ENCODE data around the gene NLRP7. TPM values are rescaled to one million over a fixed set of nuclear protein-coding genes. Genes with fewer than 3 reads are reported as not detected.

NLRP7 gene
- total and polyA plus RNA-seq, 4 donors = 0.06 TPM; not detected in 3

DNA sequence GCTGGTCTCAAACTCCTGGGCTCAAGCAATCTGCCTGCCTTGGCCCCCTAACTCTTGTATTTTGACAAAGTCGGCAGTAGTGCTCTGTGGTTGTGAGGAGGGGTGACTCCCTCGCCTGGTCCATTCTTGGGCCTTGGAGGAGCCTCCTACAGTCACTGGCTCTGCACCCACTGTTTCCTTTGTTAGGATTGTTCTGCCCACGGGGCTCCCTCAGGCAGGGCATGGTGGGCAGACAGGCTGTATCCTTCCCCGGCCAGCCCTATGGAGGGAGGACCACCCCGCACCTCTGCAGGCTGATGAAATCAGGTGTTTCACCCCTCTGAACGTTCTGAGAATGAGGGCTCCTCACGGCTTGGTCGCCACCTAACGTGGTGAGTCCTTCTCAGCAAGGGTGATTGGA is 64.1 kb downstream of the NLRP7 start:
- DNase-seq = no peak
- Histone ChIP-seq H3K9me3 (ENCODE audit: control insufficient read depth in 4 of 4, insufficient read depth in 3 of 4, low read length in 3 of 4) (peaks cover 0 to 2% (median 0%) of the 10 kb centered on the region in 4 donors), H3K9ac (ENCODE audit: insufficient read depth in 1 of 2, low read length in 2 of 2) (no peak overlapping the region), H3K36me3 (ENCODE audit: control insufficient read depth in 4 of 4, insufficient read depth in 4 of 4, low read length in 4 of 4) (no peaks in the 10 kb centered on the region), H3K4me3 (no peak overlapping the region), H3K27me3 (ENCODE audit: control insufficient read depth in 3 of 3, insufficient read depth in 3 of 3, low read length in 2 of 3) (no peaks in the 10 kb centered on the region), H3K27ac (ENCODE audit: low read depth in 1 of 2, low read length in 1 of 2) (no peak overlapping the region), H3K4me1 (ENCODE audit: control insufficient read depth in 5 of 5, insufficient read depth in 5 of 5, low read length in 5 of 5) (no peaks in the 10 kb centered on the region)
- TF ChIP-seq, protein P1, sequence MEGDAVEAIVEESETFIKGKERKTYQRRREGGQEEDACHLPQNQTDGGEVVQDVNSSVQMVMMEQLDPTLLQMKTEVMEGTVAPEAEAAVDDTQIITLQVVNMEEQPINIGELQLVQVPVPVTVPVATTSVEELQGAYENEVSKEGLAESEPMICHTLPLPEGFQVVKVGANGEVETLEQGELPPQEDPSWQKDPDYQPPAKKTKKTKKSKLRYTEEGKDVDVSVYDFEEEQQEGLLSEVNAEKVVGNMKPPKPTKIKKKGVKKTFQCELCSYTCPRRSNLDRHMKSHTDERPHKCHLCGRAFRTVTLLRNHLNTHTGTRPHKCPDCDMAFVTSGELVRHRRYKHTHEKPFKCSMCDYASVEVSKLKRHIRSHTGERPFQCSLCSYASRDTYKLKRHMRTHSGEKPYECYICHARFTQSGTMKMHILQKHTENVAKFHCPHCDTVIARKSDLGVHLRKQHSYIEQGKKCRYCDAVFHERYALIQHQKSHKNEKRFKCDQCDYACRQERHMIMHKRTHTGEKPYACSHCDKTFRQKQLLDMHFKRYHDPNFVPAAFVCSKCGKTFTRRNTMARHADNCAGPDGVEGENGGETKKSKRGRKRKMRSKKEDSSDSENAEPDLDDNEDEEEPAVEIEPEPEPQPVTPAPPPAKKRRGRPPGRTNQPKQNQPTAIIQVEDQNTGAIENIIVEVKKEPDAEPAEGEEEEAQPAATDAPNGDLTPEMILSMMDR (IDR thresholded peaks at IDR 0.05; ENCODE audit: control extremely low read depth, extremely low read depth) = no peak
- 74 to 85% methylated on average over 9 of the region's 9 CpGs for WGBS, 2 donors
- ATAC-seq (ENCODE audit: insufficient read depth, low FRiP score) = no peak

DNA sequence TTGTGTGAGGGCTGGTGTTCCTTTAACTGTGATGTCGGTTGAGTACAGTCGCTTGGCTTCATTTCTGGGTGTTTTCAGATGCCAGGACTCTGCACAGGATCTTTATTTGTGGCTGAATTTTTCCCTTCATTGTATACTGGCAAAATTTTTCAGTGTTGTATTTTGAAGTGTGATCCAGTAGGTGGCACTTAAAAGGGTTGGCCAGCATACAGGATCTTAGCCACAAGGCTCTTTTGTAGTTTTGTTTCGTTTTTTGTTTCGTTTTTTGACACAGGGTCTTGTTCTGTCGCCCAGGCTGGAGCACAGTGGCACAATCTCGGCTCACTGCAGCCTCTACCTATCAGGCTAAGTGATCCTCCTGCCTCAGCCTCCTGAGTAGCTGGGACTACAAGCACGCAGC is 64.6 kb downstream of the NLRP7 start:
- Histone ChIP-seq H3K9ac (ENCODE audit: insufficient read depth in 1 of 2, low read length in 2 of 2) (no peak overlapping the region), H3K27ac (ENCODE audit: low read depth in 1 of 2, low read length in 1 of 2) (no peak overlapping the region), H3K4me1 (ENCODE audit: control insufficient read depth in 5 of 5, insufficient read depth in 5 of 5, low read length in 5 of 5) (no peaks in the 10 kb centered on the region), H3K27me3 (ENCODE audit: control insufficient read depth in 3 of 3, insufficient read depth in 3 of 3, low read length in 2 of 3) (no peaks in the 10 kb centered on the region), H3K9me3 (ENCODE audit: control insufficient read depth in 4 of 4, insufficient read depth in 3 of 4, low read length in 3 of 4) (peaks cover 0 to 2% (median 0%) of the 10 kb centered on the region in 4 donors), H3K36me3 (ENCODE audit: control insufficient read depth in 4 of 4, insufficient read depth in 4 of 4, low read length in 4 of 4) (no peaks in the 10 kb centered on the region), H3K4me3 (no peak overlapping the region)
- ATAC-seq (ENCODE audit: insufficient read depth, low FRiP score) (no peak), DNase-seq (no peak)
- WGBS, 2 donors = 55 to 58% methylated on average over 7 of the region's 7 CpGs
- TF ChIP-seq, protein P1 (IDR thresholded peaks at IDR 0.05; ENCODE audit: control extremely low read depth, extremely low read depth) = no peak

DNA sequence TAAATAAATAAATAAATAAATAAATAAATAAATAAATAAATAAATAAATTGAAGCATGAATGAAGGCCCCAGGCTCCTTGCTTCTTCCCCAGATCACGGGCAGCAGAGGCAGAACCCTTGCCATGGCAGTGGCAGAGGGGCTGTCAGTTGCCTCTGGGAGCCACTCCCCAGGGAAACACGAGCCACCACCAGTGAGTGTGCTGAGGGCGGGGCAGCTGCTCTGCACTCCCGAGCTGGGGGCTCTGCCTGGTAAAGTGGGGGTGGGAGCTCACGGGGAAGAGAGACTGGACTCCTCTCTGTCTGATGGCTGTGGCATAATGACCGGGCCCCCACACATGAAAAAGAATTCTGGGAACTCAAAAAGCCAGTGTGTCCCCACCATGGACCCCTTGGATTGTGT is 65.4 kb downstream of the NLRP7 start:
- no peak overlapping the region for H3K4me3 ChIP-seq
- no peaks in the 10 kb centered on the region for H3K36me3 ChIP-seq (ENCODE audit: control insufficient read depth in 4 of 4, insufficient read depth in 4 of 4, low read length in 4 of 4)

More for the DNA sequence above, 65.4 kb downstream of the NLRP7 start:
- DNase-seq (no peak), ATAC-seq (ENCODE audit: insufficient read depth, low FRiP score) (no peak)
- Histone ChIP-seq H3K27me3 (ENCODE audit: control insufficient read depth in 3 of 3, insufficient read depth in 3 of 3, low read length in 2 of 3) (no peaks in the 10 kb centered on the region), H3K9ac (ENCODE audit: insufficient read depth in 1 of 2, low read length in 2 of 2) (no peak overlapping the region), H3K4me1 (ENCODE audit: control insufficient read depth in 5 of 5, insufficient read depth in 5 of 5, low read length in 5 of 5) (no peaks in the 10 kb centered on the region), H3K27ac (ENCODE audit: low read depth in 1 of 2, low read length in 1 of 2) (no peak overlapping the region), H3K9me3 (ENCODE audit: control insufficient read depth in 4 of 4, insufficient read depth in 3 of 4, low read length in 3 of 4) (peaks cover 0 to 2% (median 0%) of the 10 kb centered on the region in 4 donors)
- TF ChIP-seq, protein P1 (IDR thresholded peaks at IDR 0.05; ENCODE audit: control extremely low read depth, extremely low read depth) = no peak
- 62 to 80% methylated on average over 6 of the region's 6 CpGs for WGBS, 2 donors

All from lung (tissue), 12 donors.